HG02571 (cell line): ENCODE data around the gene UTP14A.
"Not testable (repeated sequence)": the region's sequence is repeated elsewhere in the genome, so short reads cannot be mapped to it uniquely, and the experiment has no call there.

Experiments
- ATAC-seq: cut with Tn5 transposase; IDR thresholded peaks from one replicate; pipeline ENCODE4 v1.9.1; 2021; ENCODE audit warnings: mild to moderate bottlenecking, moderate library complexity; ENCODE audit not compliant: unreplicated experiment

Gene UTP14A, protein sequence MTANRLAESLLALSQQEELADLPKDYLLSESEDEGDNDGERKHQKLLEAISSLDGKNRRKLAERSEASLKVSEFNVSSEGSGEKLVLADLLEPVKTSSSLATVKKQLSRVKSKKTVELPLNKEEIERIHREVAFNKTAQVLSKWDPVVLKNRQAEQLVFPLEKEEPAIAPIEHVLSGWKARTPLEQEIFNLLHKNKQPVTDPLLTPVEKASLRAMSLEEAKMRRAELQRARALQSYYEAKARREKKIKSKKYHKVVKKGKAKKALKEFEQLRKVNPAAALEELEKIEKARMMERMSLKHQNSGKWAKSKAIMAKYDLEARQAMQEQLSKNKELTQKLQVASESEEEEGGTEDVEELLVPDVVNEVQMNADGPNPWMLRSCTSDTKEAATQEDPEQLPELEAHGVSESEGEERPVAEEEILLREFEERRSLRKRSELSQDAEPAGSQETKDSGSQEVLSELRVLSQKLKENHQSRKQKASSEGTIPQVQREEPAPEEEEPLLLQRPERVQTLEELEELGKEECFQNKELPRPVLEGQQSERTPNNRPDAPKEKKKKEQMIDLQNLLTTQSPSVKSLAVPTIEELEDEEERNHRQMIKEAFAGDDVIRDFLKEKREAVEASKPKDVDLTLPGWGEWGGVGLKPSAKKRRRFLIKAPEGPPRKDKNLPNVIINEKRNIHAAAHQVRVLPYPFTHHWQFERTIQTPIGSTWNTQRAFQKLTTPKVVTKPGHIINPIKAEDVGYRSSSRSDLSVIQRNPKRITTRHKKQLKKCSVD

DNA sequence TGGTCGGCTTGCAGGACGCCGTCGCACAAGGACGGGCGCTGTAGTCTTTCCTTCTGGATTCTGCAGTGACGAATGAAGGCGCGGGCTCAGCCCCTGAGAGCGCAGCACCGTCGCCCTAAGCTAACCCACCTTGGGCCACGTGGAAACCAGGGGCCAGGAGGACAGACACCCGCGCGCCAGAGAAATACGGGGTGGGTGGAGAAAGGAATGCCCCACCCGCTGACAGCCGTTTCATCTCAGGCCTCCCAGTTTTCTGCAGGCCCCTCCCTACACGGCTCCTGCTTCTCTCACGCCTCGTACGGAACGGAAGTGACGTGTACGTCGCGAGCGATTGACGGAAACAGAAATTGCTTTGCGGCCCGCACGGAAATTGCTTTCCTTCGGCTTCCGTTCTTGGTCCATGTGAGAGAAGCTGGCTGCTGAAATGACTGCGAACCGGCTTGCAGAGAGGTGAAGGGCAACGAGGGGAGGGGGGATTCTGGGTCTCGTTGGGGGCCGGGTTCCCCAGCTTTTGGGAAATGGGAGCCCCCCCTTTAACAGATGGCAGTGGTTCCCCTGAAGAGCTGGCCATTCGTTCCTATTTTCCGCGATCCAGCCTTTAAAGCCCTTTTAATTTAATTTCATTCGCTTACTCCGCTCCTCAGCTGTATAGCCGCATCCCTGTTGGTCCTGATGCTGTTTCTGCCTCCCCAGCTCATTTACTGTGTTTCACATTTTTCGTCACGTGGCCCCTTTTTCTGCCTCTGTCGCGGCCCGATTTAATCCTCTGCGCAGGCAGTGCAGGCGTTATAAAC lies at the start of gene UTP14A:
Gene UTP14A (plus strand): TSS at position 378 of the 794 bp plus-strand sequence. CDS start 47 bp downstream, at position 425.
- ATAC-seq: peak; percentile 94

DNA sequence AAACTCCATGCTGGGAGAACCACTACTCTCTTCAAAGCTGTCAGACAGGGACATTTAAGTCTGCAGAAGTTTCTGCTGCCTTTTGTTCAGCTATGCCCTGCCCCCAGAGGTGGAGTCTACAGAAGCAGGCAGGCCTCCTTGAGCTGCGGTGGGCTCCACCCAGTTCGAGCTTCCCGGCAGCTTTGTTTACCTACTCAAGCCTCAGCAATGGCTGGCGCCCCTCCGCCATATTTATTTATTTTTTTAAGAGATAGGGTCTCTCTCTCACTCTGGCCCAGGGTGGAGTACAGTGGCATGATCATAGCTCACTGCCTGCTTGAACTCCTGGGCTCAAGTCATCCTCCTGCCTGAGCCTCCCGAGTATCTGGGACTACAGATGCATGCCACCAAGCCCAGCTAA lies 46.8 kb upstream of the UTP14A start:
- not testable (repeated sequence) for ATAC-seq

GRCh38 chrX:129866321-129866720 lies 39.6 kb upstream of the UTP14A start:
- not testable (repeated sequence) for ATAC-seq

DNA sequence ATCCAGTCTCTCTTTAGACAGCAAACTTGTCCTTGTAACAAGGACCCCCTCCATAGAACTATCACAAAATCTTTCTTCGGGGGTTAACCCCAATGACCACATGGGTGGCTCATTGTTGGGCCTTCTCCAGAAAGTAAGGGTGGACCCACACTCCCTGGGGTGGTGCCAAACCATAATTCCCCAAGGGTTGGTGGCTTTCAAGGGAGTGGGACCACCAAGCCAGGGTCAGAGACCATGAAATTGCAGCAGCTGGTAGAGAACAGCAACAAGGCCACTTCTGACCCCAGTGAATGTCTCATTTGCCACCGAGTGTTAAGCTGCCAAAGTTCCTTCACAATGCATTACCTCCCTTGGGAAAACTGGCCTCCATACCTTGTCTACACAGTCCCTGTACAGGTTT lies 33.4 kb upstream of the UTP14A start:
- no peak for ATAC-seq

- ATAC-seq: no peak
Observed at GRCh38 chrX:129875669-129876068, 30.3 kb upstream of the UTP14A start.

DNA sequence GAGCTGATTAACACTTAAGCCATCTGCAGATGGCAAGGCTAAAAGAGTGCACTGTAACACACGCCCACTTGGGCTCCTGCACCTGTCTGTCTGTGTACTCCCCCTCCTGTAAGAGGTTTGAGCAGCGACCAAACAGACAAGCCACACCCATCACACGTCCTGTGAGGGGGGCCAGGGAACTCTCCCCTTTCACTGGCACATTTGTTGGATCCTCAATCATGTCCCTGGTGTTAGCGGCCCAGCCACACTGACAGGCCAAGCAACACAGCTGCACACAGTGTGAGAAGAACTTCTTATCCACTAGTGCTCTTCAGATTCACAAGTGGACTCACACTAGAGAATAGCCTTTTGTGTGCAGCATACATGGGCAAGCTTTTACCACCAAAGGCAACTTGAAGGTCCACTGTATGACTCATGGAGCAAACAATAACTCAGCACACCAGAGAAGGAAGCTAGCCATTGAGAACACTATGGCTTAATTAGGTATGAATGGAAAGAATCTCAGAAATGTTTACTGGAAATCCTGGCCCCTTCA lies 29.1 kb upstream of the UTP14A start:
- no peak for ATAC-seq

DNA sequence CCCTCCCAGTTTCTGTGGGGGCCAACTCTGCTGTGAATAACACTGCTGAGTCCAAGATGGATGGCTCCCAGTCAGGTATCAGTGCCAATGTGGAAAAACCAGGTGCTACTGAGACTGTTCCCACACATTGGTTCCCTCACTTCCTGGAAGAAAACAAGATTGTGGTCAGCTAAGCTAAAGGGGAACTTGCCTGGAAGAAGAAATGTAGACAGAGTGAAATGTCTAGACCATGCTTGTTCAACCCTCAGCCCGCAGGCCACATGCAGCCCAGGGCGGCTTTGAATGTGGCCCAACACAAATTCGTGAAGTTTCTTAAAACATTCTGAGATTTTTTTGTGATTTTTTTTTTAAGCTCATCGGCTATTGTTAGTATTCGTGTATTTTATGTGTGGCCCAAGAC lies 28.6 kb upstream of the UTP14A start:
- no peak for ATAC-seq

DNA sequence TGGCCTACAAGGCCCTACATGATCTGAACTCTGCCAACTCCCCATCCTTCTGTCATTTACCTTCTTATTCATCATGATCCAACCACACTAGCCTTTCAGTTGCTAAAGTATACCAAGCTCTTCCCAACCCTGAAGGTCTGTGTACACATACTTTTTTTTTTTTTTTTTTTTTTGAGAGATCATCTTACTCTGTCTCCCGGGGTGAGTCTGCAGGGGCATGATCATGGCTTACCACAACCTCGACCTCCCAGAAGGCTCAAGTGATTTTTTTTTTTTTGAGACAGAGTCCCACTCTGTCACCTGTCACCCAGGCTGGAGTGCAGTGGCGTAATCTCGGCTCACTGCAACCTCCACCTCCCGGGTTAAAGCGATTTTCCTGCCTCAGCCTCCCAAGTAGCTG lies 5.9 kb upstream of the UTP14A start:
- no peak for ATAC-seq

GRCh38 chrX:129908636-129909035 lies 2.7 kb downstream of the UTP14A start:
- no peak for ATAC-seq

DNA sequence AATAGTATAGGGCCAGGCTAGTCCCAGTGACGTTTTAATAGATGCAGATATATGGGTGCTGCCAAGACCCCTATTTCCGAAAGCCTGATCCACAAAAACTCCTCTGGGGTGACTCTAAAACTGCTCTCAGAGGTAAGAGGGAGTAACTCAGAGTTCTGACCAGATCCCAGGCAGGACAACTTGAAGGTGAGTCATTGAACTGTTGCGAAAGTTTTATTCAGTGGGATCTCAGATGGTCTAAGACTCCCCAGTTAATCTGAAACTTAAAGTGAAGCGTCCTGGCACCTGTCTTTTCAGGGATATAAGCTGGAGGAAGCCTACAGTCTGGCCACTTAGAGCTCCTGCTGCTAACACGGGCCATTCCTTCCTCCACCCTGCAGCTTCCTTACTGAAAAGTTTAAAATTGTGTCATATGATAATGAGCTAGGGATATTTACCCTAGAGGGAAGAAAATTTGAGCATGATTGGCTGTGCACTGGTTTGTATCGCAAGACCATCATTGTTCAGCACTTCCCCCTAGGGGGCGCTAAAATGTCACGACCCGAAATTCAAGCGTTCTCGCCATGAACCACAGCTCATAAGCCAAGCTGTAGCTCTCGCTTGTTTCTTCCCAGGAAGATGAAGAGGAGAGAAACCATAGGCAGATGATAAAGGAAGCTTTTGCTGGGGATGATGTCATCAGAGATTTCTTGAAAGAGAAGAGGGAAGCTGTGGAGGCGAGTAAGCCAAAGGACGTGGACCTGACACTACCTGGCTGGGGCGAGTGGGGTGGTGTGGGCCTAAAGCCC lies 19.5 kb downstream of the UTP14A start:
- peak; percentile 52 for ATAC-seq

DNA sequence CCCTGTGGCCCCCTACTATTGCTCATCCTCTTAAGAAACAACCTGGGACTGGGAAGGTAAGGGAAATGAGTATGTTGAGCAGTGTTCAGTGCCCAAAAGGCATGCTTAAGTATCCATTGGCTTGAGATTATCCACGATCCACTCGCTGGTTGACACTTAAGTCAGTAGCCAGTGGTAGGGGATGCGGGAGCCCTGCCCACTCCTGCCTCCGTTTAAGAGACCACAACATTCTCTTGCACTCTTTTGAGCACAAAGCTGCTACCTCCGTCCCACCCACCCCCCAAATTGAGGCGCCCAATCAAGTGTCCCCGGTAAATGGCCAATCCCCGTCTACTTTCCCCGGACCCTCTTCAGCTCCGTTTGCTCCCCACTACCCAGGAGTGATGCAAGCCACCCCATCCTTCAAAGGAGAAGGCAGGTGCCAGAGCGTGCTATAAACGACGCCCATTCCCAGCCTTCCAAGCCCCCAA lies 25.0 kb downstream of the UTP14A start:
- ATAC-seq: no peak

GRCh38 chrX:129931411-129932015 lies 25.5 kb downstream of the UTP14A start:
- ATAC-seq: peak; percentile 56

DNA sequence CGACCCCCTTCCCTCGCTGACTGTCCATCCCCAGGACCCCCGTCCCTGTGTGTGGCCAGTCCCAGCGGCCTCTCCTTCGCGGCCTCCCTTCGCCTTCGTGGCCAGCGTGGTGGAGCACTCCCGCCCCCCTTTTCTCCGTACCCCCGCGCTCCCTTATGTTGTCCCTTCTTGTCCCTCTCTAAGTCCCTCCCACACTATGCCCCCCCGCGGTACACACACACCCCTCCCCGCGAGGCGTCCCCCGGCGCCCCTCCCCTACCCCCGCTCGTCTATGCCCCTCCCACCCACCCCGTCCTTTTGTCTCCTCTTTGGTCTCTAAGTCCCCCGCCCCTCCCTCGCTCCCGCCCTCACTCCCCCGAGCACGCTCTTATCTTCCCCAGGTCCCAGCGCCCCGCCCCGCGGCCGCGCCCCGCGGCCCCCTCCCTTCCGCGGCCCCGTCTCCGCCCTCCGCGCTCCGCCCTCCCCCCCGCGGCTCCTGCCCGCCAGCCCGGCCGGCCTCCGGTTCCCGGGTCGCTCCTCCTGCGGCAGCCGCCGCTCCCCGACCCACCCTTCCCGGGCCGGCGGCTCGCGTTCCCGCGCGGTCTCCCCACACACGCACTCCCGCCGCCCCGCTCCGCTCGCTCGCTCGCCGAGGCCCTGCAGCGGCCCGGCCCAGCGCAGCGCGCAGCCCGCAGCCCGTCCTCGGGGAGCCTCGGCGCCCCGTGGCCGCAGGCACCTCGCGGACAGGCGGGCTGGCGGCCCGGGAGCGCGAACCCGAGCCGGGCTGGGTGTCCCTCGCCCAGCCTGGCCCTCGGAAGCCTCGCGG lies 26.3 kb downstream of the UTP14A start:
- ATAC-seq: peak; percentile 30

DNA sequence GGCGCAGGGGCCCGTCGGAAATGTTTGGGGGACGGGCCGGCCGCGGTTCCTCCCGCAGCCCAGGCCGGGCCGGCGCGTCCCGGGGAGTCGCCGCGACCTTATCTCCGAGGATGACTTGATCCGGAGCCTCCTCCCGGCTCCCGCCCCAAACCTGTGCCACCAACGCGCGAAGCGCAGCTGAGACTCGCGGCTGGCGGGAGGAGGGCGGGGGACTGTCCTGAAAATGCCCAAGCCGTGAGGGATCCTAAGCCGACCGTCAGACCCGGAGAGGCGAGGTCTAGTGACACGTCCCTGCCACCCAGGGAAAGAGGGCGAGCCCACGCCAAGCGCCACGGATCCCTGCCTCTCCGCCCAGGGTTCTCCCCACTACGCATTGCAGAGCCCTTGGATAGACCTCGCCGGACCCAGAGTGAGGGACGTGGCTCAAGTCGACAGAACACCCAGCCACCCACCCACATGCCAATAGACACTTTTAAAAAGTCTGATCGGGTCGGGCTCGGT lies 26.9 kb downstream of the UTP14A start:
- peak; percentile 5 for ATAC-seq

GRCh38 chrX:129933700-129934099 lies 27.7 kb downstream of the UTP14A start:
- ATAC-seq: no peak

GRCh38 chrX:129934461-129934860 lies 28.5 kb downstream of the UTP14A start:
- no peak for ATAC-seq

GRCh38 chrX:129934952-129935351 lies 29.0 kb downstream of the UTP14A start:
- no peak for ATAC-seq

DNA sequence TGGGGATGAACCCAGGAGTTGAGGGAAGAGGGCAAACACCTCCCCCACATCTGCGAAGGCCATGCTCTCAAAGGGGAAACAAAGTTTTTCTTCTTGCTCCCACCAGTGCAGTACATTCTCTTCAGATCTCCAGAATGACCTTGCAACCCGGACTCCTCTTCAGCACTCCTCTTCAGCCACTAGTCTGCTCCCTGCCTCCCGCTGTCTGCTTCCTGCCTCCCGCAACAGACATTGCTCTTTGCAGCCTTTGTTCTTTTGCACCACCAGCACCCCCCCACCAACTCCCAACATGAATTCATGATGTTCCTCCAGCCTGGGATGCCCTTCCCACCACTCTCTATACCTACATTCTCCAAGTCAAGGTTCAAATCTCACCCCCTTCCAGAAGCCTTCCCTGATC lies 32.1 kb downstream of the UTP14A start:
- ATAC-seq: no peak

- no peak for ATAC-seq
Observed at GRCh38 chrX:129939986-129940385, 34.0 kb downstream of the UTP14A start.
